LNCaP clone FGC (cell line): ENCODE results near the gene RYR3.

ENCODE experiments used
- DNase-seq: peaks from one replicate; pipeline ENCODE4 v3.0.0-alpha.2; 2011; ENCODE audit warnings: low read depth
- H3K4me3 ChIP-seq: 2 replicates; pipeline ENCODE4 v1.5.1; 2011; ENCODE audit warnings: mild to moderate bottlenecking, low read depth, low read length, control low read depth
- TF ChIP-seq, protein P1 (sequence below): IDR thresholded peaks from 2 replicates; pipeline ENCODE4 v1.5.1; 2012; ENCODE audit warnings: mild to moderate bottlenecking; ENCODE audit not compliant: control insufficient read depth, insufficient read depth; ENCODE audit errors: extremely low read depth

Gene RYR3

DNA sequence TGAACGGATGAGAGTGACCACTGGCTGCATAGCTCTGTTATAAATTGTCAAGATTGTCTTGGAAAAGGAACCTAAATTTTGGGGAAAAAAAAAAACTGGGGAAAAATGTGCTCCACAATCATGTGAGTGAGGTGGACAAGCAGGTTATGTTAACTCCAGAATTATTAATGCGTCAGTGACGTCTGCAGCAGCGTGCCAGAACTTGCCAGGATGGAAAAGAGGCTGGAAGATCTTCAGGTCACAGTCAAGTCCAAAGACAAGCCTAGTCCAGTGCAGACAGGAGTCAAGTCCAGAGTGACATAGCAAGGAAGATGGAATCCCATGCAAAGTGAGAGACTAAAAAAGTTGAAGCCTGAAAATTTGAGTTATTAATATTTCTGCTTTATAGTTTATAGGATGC lies 140.6 kb downstream of the RYR3 start:
- no peak for DNase-seq
- TF ChIP-seq, protein P1, sequence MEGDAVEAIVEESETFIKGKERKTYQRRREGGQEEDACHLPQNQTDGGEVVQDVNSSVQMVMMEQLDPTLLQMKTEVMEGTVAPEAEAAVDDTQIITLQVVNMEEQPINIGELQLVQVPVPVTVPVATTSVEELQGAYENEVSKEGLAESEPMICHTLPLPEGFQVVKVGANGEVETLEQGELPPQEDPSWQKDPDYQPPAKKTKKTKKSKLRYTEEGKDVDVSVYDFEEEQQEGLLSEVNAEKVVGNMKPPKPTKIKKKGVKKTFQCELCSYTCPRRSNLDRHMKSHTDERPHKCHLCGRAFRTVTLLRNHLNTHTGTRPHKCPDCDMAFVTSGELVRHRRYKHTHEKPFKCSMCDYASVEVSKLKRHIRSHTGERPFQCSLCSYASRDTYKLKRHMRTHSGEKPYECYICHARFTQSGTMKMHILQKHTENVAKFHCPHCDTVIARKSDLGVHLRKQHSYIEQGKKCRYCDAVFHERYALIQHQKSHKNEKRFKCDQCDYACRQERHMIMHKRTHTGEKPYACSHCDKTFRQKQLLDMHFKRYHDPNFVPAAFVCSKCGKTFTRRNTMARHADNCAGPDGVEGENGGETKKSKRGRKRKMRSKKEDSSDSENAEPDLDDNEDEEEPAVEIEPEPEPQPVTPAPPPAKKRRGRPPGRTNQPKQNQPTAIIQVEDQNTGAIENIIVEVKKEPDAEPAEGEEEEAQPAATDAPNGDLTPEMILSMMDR: no peak
- H3K4me3 ChIP-seq: no peak overlapping the region

DNA sequence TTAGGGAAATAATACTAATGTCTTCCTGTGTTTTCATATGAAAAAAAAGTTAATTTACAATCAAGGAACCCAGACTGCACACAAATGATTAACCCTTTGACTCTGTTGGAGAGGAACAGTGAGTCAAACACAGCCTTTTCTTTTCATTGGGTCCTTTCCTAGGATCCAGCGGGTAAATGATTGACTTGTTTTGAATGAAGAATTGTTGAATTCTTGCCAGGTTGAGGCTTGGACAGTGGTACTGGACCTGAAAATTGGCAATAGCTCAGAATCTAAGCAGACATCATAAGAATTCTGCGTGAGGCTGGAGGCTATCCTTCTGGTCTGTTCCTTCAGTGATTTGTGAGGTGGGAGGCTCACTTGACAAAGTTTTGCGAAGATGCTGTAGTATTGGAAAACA lies 143.0 kb downstream of the RYR3 start:
- H3K4me3 ChIP-seq: no peak overlapping the region
- TF ChIP-seq, protein P1: no peak
- DNase-seq: no peak

DNA sequence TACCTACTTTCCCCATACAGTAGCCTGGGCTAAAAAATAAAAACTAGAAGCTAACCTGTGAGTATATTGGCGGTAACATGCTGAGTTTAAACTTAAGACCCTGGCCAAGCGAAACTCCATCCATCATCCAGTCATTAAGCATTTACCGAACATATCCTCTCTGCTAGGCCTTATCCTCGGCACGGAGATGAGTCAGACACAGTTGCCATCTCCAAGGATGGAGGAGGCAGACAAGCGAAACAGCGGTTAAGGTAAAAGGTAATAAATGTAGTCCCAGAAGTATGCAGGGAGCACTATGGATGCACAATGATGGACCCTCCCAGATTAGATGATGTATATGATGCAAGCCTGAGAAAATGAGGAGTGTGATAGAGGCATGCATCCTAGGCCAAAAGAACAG lies 143.6 kb downstream of the RYR3 start:
- no peak for DNase-seq
- TF ChIP-seq, protein P1: no peak
- no peak overlapping the region for H3K4me3 ChIP-seq

DNA sequence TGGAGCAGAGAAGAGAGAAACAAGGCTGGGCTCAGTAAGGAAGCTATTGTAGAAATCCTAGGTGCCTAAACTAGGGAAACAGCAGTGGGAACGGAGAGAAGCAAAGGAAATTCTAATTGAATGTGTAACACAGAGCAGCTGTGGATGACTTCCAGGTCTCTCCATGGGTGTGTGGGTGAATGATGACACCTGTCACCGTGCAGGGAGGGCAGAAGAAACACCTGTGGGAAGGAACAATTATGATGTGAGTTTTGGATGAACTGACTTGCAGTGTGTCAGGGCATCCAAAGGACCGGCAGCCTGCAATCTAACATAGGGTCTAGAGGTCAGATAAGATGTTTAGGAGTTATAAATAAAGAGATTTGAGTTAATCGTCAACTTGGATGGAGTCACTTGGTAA lies 144.2 kb downstream of the RYR3 start:
- TF ChIP-seq, protein P1: no peak
- no peak overlapping the region for H3K4me3 ChIP-seq
- DNase-seq: no peak

DNA sequence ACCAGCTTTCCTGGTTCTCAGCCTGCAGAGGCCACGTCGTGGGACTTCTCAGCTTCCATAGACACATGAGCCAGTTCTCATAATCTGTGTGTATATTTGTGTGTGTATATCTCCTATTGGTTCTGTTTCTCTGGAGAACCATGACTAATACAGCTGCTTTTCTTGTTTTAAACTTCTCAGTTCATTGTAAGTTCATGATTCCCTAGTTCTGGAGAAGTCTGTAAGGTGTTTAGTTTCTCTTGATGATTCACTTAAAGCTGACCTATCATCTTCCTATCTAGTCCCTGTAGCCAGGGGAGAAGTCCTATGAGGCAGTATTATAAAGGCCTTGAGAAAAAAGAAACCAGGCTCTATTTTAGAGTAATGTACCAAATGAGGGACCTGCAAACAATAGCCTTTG lies 147.7 kb downstream of the RYR3 start:
- H3K4me3 ChIP-seq: no peak overlapping the region
- TF ChIP-seq, protein P1: no peak
- DNase-seq: no peak

DNA sequence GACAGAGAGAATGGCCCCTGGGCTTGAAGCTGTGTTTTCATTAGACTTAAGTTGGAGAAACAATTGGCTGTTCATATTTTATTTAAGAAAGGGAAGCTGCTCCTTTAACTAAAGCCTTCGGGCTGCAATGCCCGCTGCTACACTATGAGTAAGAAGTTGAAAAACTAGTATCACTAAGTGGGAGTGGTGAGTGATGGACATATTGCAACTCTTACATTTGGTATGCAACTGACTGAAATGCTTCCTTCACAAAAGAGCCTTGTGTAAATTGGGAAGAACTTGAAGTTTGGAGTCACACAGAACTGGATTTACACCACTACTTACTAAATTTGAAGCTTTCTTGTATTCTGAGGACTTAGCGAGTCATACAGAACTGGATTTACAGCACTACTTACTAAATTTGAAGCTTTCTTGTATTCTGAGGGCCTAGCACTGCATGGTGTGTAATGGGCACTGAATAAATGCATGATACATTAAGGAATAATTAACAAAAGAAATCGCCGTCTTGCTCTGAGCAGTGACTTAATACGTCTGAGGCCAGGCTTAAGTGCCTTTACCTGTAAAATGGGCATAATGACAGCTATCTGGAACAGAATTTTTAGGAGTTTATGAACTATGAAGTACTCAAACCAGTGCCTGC lies 149.5 kb downstream of the RYR3 start:
- H3K4me3 ChIP-seq: no peak overlapping the region
- TF ChIP-seq, protein P1: no peak
- no peak for DNase-seq

DNA sequence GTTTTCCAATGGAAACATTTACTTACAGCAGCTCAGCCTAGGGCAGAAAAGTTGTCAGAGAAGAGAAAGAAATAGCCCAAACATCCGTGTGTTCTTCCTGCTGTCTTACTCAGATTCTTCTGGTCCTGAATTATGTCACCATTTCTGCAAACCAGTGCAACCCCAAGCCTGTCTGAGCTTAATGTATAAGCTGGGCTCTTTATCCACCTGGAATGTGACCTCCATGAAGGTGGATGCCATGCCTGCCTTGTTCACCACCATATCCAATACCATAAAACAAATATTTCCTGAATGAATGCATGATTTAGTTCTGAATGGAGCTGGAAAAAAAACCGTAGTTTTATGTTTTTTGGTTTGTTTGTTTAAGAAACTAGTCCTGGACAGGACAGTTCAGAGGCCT lies 150.9 kb downstream of the RYR3 start:
- no peak overlapping the region for H3K4me3 ChIP-seq
- no peak for DNase-seq
- TF ChIP-seq, protein P1: no peak
